ENCODE data around the gene PRR7.

Gene PRR7

GRCh38 chr5:177403102-177403791 is 43.4 kb upstream of the PRR7 start:
- TF ChIP-seq FOXM1 (IDR thresholded peaks at IDR 0.05; ENCODE audit: borderline replicate concordance, low read depth) (no peak), CEBPB (IDR thresholded peaks at IDR 0.05) (no peak), ZBTB7A (IDR thresholded peaks at IDR 0.05; ENCODE audit: low read depth) (peak; percentile 66; the same call in 1 of the 2 replicates), YY1 (IDR thresholded peaks at IDR 0.05; ENCODE audit: low read depth) (no peak), NFIC (IDR thresholded peaks at IDR 0.05) (no peak), MAX (IDR thresholded peaks at IDR 0.05) (peak; percentile 78), REST (IDR thresholded peaks at IDR 0.05; ENCODE audit: low read depth) (no peak), TCF12 (IDR thresholded peaks at IDR 0.05; ENCODE audit: low read depth) (no peak), RAD21 (IDR thresholded peaks at IDR 0.05; ENCODE audit: low read depth) (no peak)

GRCh38 chr5:177403792-177404640 is 42.6 kb upstream of the PRR7 start:
- TF ChIP-seq USF1 (IDR thresholded peaks at IDR 0.05) (peak; percentile 1; the same call in 1 of the 2 replicates), RAD21 (IDR thresholded peaks at IDR 0.05; ENCODE audit: low read depth) (peak; percentile 78), TEAD4 (IDR thresholded peaks at IDR 0.05) (no peak; the same call in 1 of the 2 replicates), NFIC (IDR thresholded peaks at IDR 0.05) (peak; percentile 95), CEBPB (IDR thresholded peaks at IDR 0.05) (no peak), TCF12 (IDR thresholded peaks at IDR 0.05; ENCODE audit: low read depth) (peak; percentile 45; the same call in 1 of the 2 replicates), REST (IDR thresholded peaks at IDR 0.05; ENCODE audit: low read depth) (no peak), CREB1 (IDR thresholded peaks at IDR 0.05; ENCODE audit: low read depth) (no peak), EGR1 (IDR thresholded peaks at IDR 0.05) (no peak), TAF1 (IDR thresholded peaks at IDR 0.05; ENCODE audit: low read depth) (peak; percentile 55; the same call in 1 of the 2 replicates), MAX (IDR thresholded peaks at IDR 0.05) (peak; percentile 80), YY1 (IDR thresholded peaks at IDR 0.05; ENCODE audit: low read depth) (peak; percentile 64; the same call in 1 of the 2 replicates), ZBTB7A (IDR thresholded peaks at IDR 0.05; ENCODE audit: low read depth) (peak; percentile 15), EP300 (IDR thresholded peaks at IDR 0.05; ENCODE audit: borderline replicate concordance) (peak; percentile 48; the same call in 1 of the 2 replicates), FOXM1 (IDR thresholded peaks at IDR 0.05; ENCODE audit: borderline replicate concordance, low read depth) (no peak)

- TF ChIP-seq USF1 (IDR thresholded peaks at IDR 0.05) = no peak
- TF ChIP-seq EP300 (IDR thresholded peaks at IDR 0.05; ENCODE audit: borderline replicate concordance) = no peak
- TF ChIP-seq TAF1 (IDR thresholded peaks at IDR 0.05; ENCODE audit: low read depth) = no peak
- no peak; the same call in 1 of the 2 replicates for TF ChIP-seq ZBTB7A (IDR thresholded peaks at IDR 0.05; ENCODE audit: low read depth)
- TF ChIP-seq TCF12 (IDR thresholded peaks at IDR 0.05; ENCODE audit: low read depth) = no peak
- no peak for TF ChIP-seq YY1 (IDR thresholded peaks at IDR 0.05; ENCODE audit: low read depth)
These were observed 41.9 kb upstream of the PRR7 start for GRCh38 chr5:177404641-177405179.

GRCh38 chr5:177405312-177405711 is 41.3 kb upstream of the PRR7 start:
- TF ChIP-seq ZBTB7A (IDR thresholded peaks at IDR 0.05; ENCODE audit: low read depth) (no peak), USF1 (IDR thresholded peaks at IDR 0.05) (no peak), FOXM1 (IDR thresholded peaks at IDR 0.05; ENCODE audit: borderline replicate concordance, low read depth) (no peak), NFIC (IDR thresholded peaks at IDR 0.05) (no peak), TAF1 (IDR thresholded peaks at IDR 0.05; ENCODE audit: low read depth) (no peak), TEAD4 (IDR thresholded peaks at IDR 0.05) (no peak), RAD21 (IDR thresholded peaks at IDR 0.05; ENCODE audit: low read depth) (no peak), REST (IDR thresholded peaks at IDR 0.05; ENCODE audit: low read depth) (no peak), CEBPB (IDR thresholded peaks at IDR 0.05) (no peak), MAX (IDR thresholded peaks at IDR 0.05) (no peak), EP300 (IDR thresholded peaks at IDR 0.05; ENCODE audit: borderline replicate concordance) (no peak), EGR1 (IDR thresholded peaks at IDR 0.05) (no peak), CREB1 (IDR thresholded peaks at IDR 0.05; ENCODE audit: low read depth) (no peak), TCF12 (IDR thresholded peaks at IDR 0.05; ENCODE audit: low read depth) (no peak), YY1 (IDR thresholded peaks at IDR 0.05; ENCODE audit: low read depth) (no peak)

Data from Ishikawa (cell line).